Stimulated activated CD4-positive, alpha-beta T cell treated with anti-CD3 and anti-CD28 coated beads, Interleukin-4, amount 100 ng/mL, for 4 hours (primary cell): ENCODE measurements around the gene C1orf116.
"Not testable (repeated sequence)": the region's sequence is repeated elsewhere in the genome, so short reads cannot be mapped to it uniquely, and the experiment has no call there.

Source experiments
- DNase-seq, 2 experiments: peaks; one replicate each; pipeline ENCODE4 v3.0.0-alpha.2; 2020

The C1orf116 gene

GRCh38 chr1:207058878-207059867 is 26.6 kb upstream of the C1orf116 start:
- no peak for DNase-seq

GRCh38 chr1:207058252-207058651 is 25.7 kb upstream of the C1orf116 start:
- no peak for DNase-seq

GRCh38 chr1:207056673-207057072 is 24.1 kb upstream of the C1orf116 start:
- DNase-seq: no peak

GRCh38 chr1:207055386-207056001 is 22.9 kb upstream of the C1orf116 start:
- no peak for DNase-seq

GRCh38 chr1:207054491-207054890 is 21.9 kb upstream of the C1orf116 start:
- DNase-seq: no peak

- DNase-seq: peak; percentile 93 to 96
Measured at GRCh38 chr1:207052911-207053769, 20.6 kb upstream of the C1orf116 start, which contains the start of gene PFKFB2. PFKFB2 (plus strand) TSS chr1:207053275; CDS start chr1:207054718, 1,443 bp downstream.

GRCh38 chr1:207051191-207051943 is 18.8 kb upstream of the C1orf116 start, which contains the start of gene YOD1:
YOD1 (minus strand) TSS chr1:207051208; CDS start chr1:207051030, 178 bp downstream.
- no peak for DNase-seq

- peak; percentile 85 to 87 for DNase-seq
Measured at GRCh38 chr1:207050480-207051190, 18.1 kb upstream of the C1orf116 start.

GRCh38 chr1:207049974-207050391 is 17.4 kb upstream of the C1orf116 start:
- DNase-seq: peak; percentile 26 to 45

- DNase-seq: no peak
Measured at GRCh38 chr1:207049514-207049913, 17.0 kb upstream of the C1orf116 start.

- DNase-seq: no peak
Measured at GRCh38 chr1:207049054-207049453, 16.5 kb upstream of the C1orf116 start.

DNA sequence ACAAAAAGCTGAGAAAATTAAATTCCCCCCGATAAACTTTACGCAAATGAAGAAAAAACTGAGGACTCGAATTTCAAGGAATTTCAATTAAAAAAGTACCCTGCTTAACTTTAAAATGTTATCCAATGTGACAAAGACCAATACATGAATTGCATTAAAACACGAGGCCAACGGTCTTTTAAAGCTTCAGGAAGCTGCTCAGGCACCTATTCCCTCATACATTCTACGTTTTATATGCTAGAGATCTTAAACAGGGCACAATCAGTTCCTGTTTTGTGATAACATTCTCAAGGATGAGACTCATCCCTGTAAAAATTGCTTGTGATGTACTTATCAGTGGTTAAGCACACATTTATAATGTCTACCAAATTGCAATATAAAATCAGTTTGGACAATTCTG is 15.5 kb upstream of the C1orf116 start:
- no peak for DNase-seq

DNA sequence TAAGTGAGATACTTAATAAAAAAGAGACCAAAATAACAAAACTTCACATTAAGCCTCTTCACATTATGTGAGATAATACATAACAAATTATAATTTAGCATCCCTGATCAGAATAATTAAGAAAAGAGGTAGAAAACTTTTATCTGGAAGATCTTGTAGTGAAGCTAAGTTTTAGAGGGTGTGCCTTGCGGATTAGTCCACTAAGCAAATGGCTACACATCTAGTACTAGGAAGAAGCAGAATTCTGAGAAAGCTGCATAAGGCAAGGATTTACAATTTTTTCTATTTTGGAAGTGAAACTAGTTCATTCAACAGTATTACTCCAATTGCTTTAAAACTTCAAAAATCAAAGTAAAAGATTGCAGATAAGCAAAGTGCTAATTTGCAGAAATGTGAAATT is 14.9 kb upstream of the C1orf116 start:
- DNase-seq: no peak

GRCh38 chr1:207045453-207045852 is 12.9 kb upstream of the C1orf116 start:
- no peak for DNase-seq

GRCh38 chr1:207041397-207041796 is 8.8 kb upstream of the C1orf116 start:
- DNase-seq: not testable (repeated sequence)

DNA sequence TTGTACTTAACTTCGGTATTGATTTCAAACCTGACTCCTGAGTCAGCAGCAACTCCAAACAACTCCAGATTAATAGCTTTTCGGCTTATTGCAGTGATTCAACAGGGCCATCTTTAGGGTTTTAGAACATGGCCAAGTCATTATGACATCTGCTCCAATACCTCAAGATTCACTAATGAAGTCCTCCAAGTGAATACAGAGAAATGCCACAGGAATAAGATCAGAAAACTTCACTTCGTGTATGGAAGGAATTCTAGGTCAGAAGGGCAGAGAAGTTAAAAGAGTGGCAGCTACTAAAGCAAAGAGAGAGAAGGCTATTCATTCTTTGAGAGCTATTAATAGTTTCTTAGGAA is 7.6 kb upstream of the C1orf116 start:
- DNase-seq: no peak

DNA sequence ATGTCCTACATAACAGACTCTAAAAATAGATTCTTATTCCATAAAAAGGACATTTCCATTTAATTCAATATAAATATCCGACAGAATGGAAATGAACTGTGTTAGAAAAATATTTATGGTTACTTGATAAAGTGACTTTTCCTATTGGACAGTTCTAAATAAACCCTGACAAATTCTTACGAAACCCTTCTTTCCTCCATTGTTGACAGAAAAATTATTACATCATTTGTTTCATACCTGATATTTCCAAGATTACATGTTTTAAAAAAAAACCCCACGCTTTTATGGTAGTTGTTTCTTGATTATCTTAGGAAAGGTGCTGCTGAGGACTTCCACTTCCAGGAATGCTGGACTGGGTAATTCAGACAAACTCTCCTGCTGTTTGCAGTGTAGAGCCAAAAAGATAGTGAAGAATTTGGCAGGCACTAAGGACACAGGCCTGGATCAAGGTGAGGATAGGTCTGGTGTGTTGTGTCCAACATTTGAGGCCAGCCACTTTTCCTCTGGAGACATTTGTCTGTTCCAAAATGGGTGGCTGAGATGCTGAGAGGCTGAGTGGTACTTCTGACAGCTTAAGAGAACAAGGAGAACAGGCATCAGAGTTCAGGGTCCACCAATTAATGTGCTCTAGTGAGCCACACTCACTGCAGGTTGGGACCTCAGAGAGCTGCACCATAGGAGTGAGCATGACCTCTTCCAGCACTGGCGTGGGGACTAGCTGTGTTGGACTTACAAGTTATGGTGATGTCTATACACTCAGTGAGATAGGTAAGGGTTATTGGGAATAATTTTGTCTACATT is 7.0 kb upstream of the C1orf116 start:
- no peak for DNase-seq

DNA sequence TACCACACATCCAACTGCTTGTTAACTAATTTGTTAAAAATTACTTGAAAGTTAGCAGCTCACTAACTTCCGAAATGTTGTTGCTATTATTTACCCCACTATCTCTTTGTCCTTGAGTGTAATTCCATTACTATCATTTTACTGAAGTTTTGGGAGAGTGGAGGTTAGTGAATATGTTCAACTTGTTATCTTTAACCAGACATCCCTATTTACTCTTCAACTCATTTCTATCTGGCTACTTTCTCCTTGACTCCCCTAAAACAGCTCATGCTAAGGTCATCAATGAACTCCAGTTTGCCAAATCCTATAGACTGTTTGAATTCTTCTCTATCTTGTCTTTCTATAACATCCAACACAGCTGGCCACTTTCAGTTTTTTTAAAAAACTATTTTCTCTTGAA is 4.3 kb upstream of the C1orf116 start:
- DNase-seq: no peak

DNA sequence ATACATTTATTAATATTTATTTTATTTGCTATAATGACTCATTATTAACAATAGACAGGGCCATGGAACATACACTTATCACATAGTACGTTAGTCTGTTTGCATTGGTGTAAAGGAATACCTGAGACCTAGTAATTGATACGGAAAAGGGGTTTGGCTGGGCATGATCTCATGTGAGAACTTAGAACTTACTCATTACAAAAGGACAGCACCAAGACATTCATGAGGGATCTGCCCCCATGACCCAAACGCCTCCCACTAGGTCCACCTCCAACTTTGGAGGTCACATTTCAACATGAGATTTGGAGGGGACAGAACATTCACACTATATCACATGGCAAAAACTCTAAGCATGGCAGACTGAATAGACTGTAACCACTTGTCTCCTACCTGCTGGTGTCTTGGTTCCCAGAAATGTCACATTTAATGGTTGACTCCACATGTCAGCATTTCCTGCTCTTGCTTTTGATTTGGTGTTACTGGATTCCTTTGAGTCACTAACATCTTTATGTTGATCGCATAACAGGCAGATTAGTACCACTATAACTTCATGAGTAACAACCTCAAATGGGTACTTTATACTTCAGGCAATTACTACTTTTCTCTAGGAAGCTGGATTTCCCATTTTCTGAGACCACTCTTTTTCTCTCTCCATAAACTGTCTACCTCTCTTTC is 3.5 kb upstream of the C1orf116 start:
- no peak for DNase-seq

- DNase-seq: no peak
Measured at GRCh38 chr1:207034998-207035397, 2.4 kb upstream of the C1orf116 start.
